T-cell (primary cell): ENCODE data around the gene GCLM. TPM values are rescaled to one million over a fixed set of nuclear protein-coding genes. Genes with fewer than 3 reads are reported as not detected.
A peak's percentile ranks its signal among the peaks of the same experiment; 100 is the strongest.
"Not testable (repeated sequence)": the region's sequence is repeated elsewhere in the genome, so short reads cannot be mapped to it uniquely, and the experiment has no call there.

Source experiments
- ATAC-seq, 4 experiments: fragments of 200-7000 bp in 3 of 4; fragments of 150-1000 bp in 1 of 4; cut with Tn5 transposase; replicated peaks in 1 of 4; 1 replicate in 3 of 4; 2 replicates in 1 of 4; pipeline ENCODE4 v1.10.0; 2021; ENCODE audit warnings: moderate library complexity in 3 of 4, mild to moderate bottlenecking in 2 of 4, moderate number of reproducible peaks in 1 of 4
- CTCF ChIA-PET, 2 donors: fragments of 300-600 bp; sonication (Branson Sonifier 250); formaldehyde crosslinking; loops; one replicate each; lab custom pipeline; 2022; ENCODE audit warnings: antibody characterized with exemption in 2 of 2; lab: Charles Lee
- POLR2A ChIA-PET, 2 donors: fragments of 300-600 bp; sonication (Branson Sonifier 250); formaldehyde crosslinking; loops; one replicate each; lab custom pipeline; 2022; ENCODE audit warnings: antibody characterized with exemption in 2 of 2; lab: Charles Lee
- DNase-seq, 35 experiments: peaks; one replicate each; pipeline versions ENCODE4 v3.0.0 to v3.0.0-alpha.2; 2013 to 2023
- H3K27ac ChIP-seq: one replicate; pipeline ENCODE4 v1.5.1; 2013; ENCODE audit warnings: low read length
- H3K27me3 ChIP-seq, 2 experiments: replicated peaks in 1 of 2; 1 replicate in 1 of 2; 2 replicates in 1 of 2; pipeline versions ENCODE4 v1.6.1 to v1.7.0; 2013; ENCODE audit warnings: low read length in 1 of 2, mixed read lengths in 1 of 2; ENCODE audit not compliant: control insufficient read depth in 2 of 2, insufficient read depth in 2 of 2; ENCODE audit errors: extremely low read depth in 1 of 2
- H3K36me3 ChIP-seq, 2 donors: 1 replicate in 1 of 2; 2 replicates in 1 of 2; pipeline versions ENCODE4 v1.6.1 to v1.7.0; 2013; ENCODE audit warnings: low read length in 1 of 2; ENCODE audit not compliant: control insufficient read depth in 2 of 2, insufficient read depth in 1 of 2; ENCODE audit errors: extremely low read depth in 1 of 2
- H3K4me1 ChIP-seq, 2 experiments: 1 replicate in 1 of 2; 2 replicates in 1 of 2; pipeline versions ENCODE4 v1.6.1 to v1.7.0; 2013; ENCODE audit warnings: low read length in 2 of 2, mixed read lengths in 1 of 2; ENCODE audit not compliant: insufficient read depth in 2 of 2, control insufficient read depth in 1 of 2; ENCODE audit errors: extremely low read depth in 1 of 2
- H3K4me3 ChIP-seq, 2 donors: 1 replicate in 1 of 2; 2 replicates in 1 of 2; pipeline versions ENCODE4 v1.5.1 to v1.7.0; 2013; ENCODE audit warnings: mild to moderate bottlenecking in 2 of 2, low read length in 1 of 2, moderate library complexity in 1 of 2; ENCODE audit not compliant: control insufficient read depth in 1 of 2; ENCODE audit errors: extremely low read depth in 1 of 2
- H3K9me3 ChIP-seq: 2 replicates; pipeline ENCODE4 v1.7.0; 2013
- H3K27ac Mint-ChIP-seq, 2 donors: one replicate each; pipeline ENCODE4 v1.8.0; 2020 to 2021; ENCODE audit warnings: mild to moderate bottlenecking in 2 of 2, mixed read lengths in 2 of 2
- H3K27me3 Mint-ChIP-seq, 2 donors: one replicate each; pipeline ENCODE4 v1.8.0; 2021 to 2022; ENCODE audit warnings: mixed read lengths in 2 of 2
- H3K36me3 Mint-ChIP-seq: one replicate; pipeline ENCODE4 v1.8.0; 2021; ENCODE audit warnings: mixed read lengths
- H3K4me1 Mint-ChIP-seq, 3 donors: one replicate each; pipeline ENCODE4 v1.8.0; 2020 to 2022; ENCODE audit warnings: mixed read lengths in 3 of 3, mild to moderate bottlenecking in 1 of 3
- H3K4me3 Mint-ChIP-seq, 3 donors: one replicate each; pipeline ENCODE4 v1.8.0; 2020 to 2022; ENCODE audit warnings: mild to moderate bottlenecking in 3 of 3, mixed read lengths in 3 of 3, moderate library complexity in 3 of 3
- H3K9me3 Mint-ChIP-seq, 3 donors: one replicate each; pipeline ENCODE4 v1.8.0; 2020 to 2022; ENCODE audit warnings: mixed read lengths in 3 of 3
- whole genome bisulfite sequencing: methylation state at CpG from one replicate; pipeline ENCODE4 v1.1.5; 2013; ENCODE audit warnings: missing lambda C conversion rate; ENCODE audit not compliant: insufficient coverage; 5-methylcytosine and 5-hydroxymethylcytosine counted together
- total RNA-seq, 35 experiments: library from RNA in 6 of 35; stranded (reverse) in 6 of 35; fragments of 120-200 nt in 1 of 35; gene quantifications; one replicate each; pipeline versions ENCODE4 v1.2.1 to v1.2.4 and lab custom pipeline; 2013 to 2026

GCLM gene
- total RNA-seq, 5 donors from 2014 or later (not counting 1 experiment from before 2014, with no cell fraction given): 8.7 to 20.6 (median 17.9) TPM

- H3K4me1 ChIP-seq, H3K4me3 ChIP-seq, POLR2A ChIA-PET, H3K4me3 Mint-ChIP-seq, H3K27ac ChIP-seq, H3K9me3 ChIP-seq, H3K36me3 ChIP-seq, ATAC-seq, H3K36me3 Mint-ChIP-seq, H3K9me3 Mint-ChIP-seq, H3K27me3 ChIP-seq: not testable (repeated sequence)
- CTCF ChIA-PET: interaction anchor here in 1 of 2 donors (0.7 kb wide), 1 partner anchor 17 kb away, joined by 3 read pairs; no protein-coding TSS in a partner anchor
- DNase-seq: peak in 2 of 35 experiments; percentile 7 to 27
- Mint-ChIP-seq H3K4me1 (peaks cover 0 to 11% (median 5%) of the 10 kb centered on the region in 3 donors), H3K27me3 (peaks cover 8 to 15% of the 10 kb centered on the region in 2 donors), H3K27ac (peak overlapping the region in 1 of 2 donors; percentile 67)
- 61% methylated on average over 5 of the region's 9 CpGs for WGBS
Observed at GRCh38 chr1:93855983-93856382, 53.2 kb downstream of the GCLM start.

- Histone ChIP-seq H3K9me3 (no peaks in the 10 kb centered on the region), H3K27me3 (peaks cover 0 to 8% of the 10 kb centered on the region in 2 experiments), H3K4me1 (peaks cover 0 to 9% of the 10 kb centered on the region in 2 experiments), H3K27ac (no peak overlapping the region), H3K4me3 (no peak overlapping the region), H3K36me3 (no peaks in the 10 kb centered on the region)
- H3K4me1 Mint-ChIP-seq: peaks cover 4 to 19% (median 10%) of the 10 kb centered on the region in 3 donors
- H3K27ac Mint-ChIP-seq: no peak overlapping the region
- ChIA-PET POLR2A (no interaction called here), CTCF (no interaction called here)
- peaks cover 8 to 12% of the 10 kb centered on the region in 2 donors for H3K27me3 Mint-ChIP-seq
- H3K4me3 Mint-ChIP-seq: no peak overlapping the region
- no CpG with 5 or more reads among the region's 3 CpGs for WGBS
- no peak for ATAC-seq
- peaks cover 4% of the 10 kb centered on the region for H3K36me3 Mint-ChIP-seq
- DNase-seq: no peak
- H3K9me3 Mint-ChIP-seq: peaks cover 0 to 3% (median 0%) of the 10 kb centered on the region in 3 donors
Observed at GRCh38 chr1:93853940-93854339, 55.3 kb downstream of the GCLM start.

- H3K36me3 Mint-ChIP-seq: peaks cover 9% of the 10 kb centered on the region
- no peak overlapping the region for H3K27ac Mint-ChIP-seq
- no peaks in the 10 kb centered on the region for H3K36me3 ChIP-seq
- H3K9me3 ChIP-seq: no peaks in the 10 kb centered on the region
- ChIA-PET POLR2A (interaction anchor here in 1 of 2 donors (0.6 kb wide), 1 partner anchor 19 kb away, joined by 3 read pairs; no protein-coding TSS in a partner anchor), CTCF (interaction anchor here (0.6 to 1.6 kb wide), 4 partner anchors 71 to 735 kb away, joined by 3 to 8 read pairs (median 6); no protein-coding TSS in a partner anchor)
- no peak overlapping the region for H3K4me3 Mint-ChIP-seq
- H3K27ac ChIP-seq: no peak overlapping the region
- peaks cover 8 to 15% of the 10 kb centered on the region in 2 donors for H3K27me3 Mint-ChIP-seq
- WGBS: no CpG with 5 or more reads among the region's 1 CpG
- peaks cover 3 to 15% of the 10 kb centered on the region in 2 experiments for H3K4me1 ChIP-seq
- peaks cover 13 to 31% (median 23%) of the 10 kb centered on the region in 3 donors for H3K4me1 Mint-ChIP-seq
- ATAC-seq (no peak), DNase-seq (no peak)
- H3K9me3 Mint-ChIP-seq: peaks cover 0 to 3% (median 0%) of the 10 kb centered on the region in 3 donors
- H3K4me3 ChIP-seq: no peak overlapping the region
- peaks cover 0 to 8% of the 10 kb centered on the region in 2 experiments for H3K27me3 ChIP-seq
Observed at GRCh38 chr1:93851878-93852277, 57.4 kb downstream of the GCLM start.

- Mint-ChIP-seq H3K4me1 (peaks cover 13 to 30% (median 23%) of the 10 kb centered on the region in 3 donors), H3K36me3 (peaks cover 9% of the 10 kb centered on the region), H3K27ac (no peak overlapping the region), H3K27me3 (peaks cover 8 to 14% of the 10 kb centered on the region in 2 donors), H3K4me3 (no peak overlapping the region), H3K9me3 (peaks cover 0 to 3% (median 0%) of the 10 kb centered on the region in 3 donors)
- Histone ChIP-seq H3K4me3 (no peak overlapping the region), H3K27ac (no peak overlapping the region), H3K4me1 (peaks cover 3 to 15% of the 10 kb centered on the region in 2 experiments), H3K27me3 (peaks cover 0 to 4% of the 10 kb centered on the region in 2 experiments), H3K36me3 (no peaks in the 10 kb centered on the region), H3K9me3 (no peaks in the 10 kb centered on the region)
- ChIA-PET POLR2A (interaction anchor here in 1 of 2 donors (0.6 kb wide), 1 partner anchor 19 kb away, joined by 3 read pairs; no protein-coding TSS in a partner anchor), CTCF (interaction anchor here (0.6 to 1.6 kb wide), 4 partner anchors 70 to 734 kb away, joined by 3 to 8 read pairs (median 6); no protein-coding TSS in a partner anchor)
- DNase-seq (no peak), ATAC-seq (no peak)
Observed at GRCh38 chr1:93851327-93851712, 57.9 kb downstream of the GCLM start.

- H3K9me3 Mint-ChIP-seq, ATAC-seq, H3K4me3 ChIP-seq, H3K36me3 ChIP-seq, POLR2A ChIA-PET, H3K27ac ChIP-seq, H3K27ac Mint-ChIP-seq, H3K9me3 ChIP-seq, H3K27me3 ChIP-seq, H3K36me3 Mint-ChIP-seq: not testable (repeated sequence)
- H3K27me3 Mint-ChIP-seq: peaks cover 8 to 14% of the 10 kb centered on the region in 2 donors
- peaks cover 3 to 19% of the 10 kb centered on the region in 2 experiments for H3K4me1 ChIP-seq
- H3K4me1 Mint-ChIP-seq: peaks cover 17 to 33% (median 26%) of the 10 kb centered on the region in 3 donors
- CTCF ChIA-PET: interaction anchor here (0.6 to 1.6 kb wide), 3 partner anchors 220 to 813 kb away, joined by 3 to 8 read pairs (median 7); no protein-coding TSS in a partner anchor
- peak in 26 of 35 experiments; percentile 11 to 60 (median 36) for DNase-seq
- H3K4me3 Mint-ChIP-seq: peak overlapping the region in 2 of 3 donors; percentile 2 to 4
- no CpG with 5 or more reads among the region's 10 CpGs for WGBS
Observed at GRCh38 chr1:93850687-93851326, 58.4 kb downstream of the GCLM start.

- no peaks in the 10 kb centered on the region for H3K27me3 ChIP-seq
- H3K27ac Mint-ChIP-seq: peak overlapping the region; percentile 92 to 96
- CTCF ChIA-PET: interaction anchor here (1.6 to 3.1 kb wide), 3 partner anchors 23 to 219 kb away, joined by 3 to 9 read pairs (median 7); no protein-coding TSS in a partner anchor
- POLR2A ChIA-PET: interaction anchor here in 1 of 2 donors (1.4 kb wide), 1 partner anchor 23 kb away, joined by 3 read pairs; no protein-coding TSS in a partner anchor
- peak overlapping the region; percentile 82 to 86 for H3K4me3 ChIP-seq
- H3K36me3 Mint-ChIP-seq: peaks cover 5% of the 10 kb centered on the region
- ATAC-seq (no peak), DNase-seq (no peak)
- peaks cover 0 to 5% of the 10 kb centered on the region in 2 donors for H3K27me3 Mint-ChIP-seq
- peak overlapping the region; percentile 92 for H3K27ac ChIP-seq
- H3K4me3 Mint-ChIP-seq: peak overlapping the region; percentile 88 to 98 (median 91)
- no peaks in the 10 kb centered on the region for H3K36me3 ChIP-seq
- WGBS: no CpG with 5 or more reads among the region's 4 CpGs
- no peaks in the 10 kb centered on the region for H3K9me3 ChIP-seq
- H3K9me3 Mint-ChIP-seq: peaks cover 0 to 3% (median 0%) of the 10 kb centered on the region in 3 donors
- peaks cover 31 to 39% (median 36%) of the 10 kb centered on the region in 3 donors for H3K4me1 Mint-ChIP-seq
- H3K4me1 ChIP-seq: peaks cover 6 to 36% of the 10 kb centered on the region in 2 experiments
Observed at GRCh38 chr1:93848350-93848883, 60.8 kb downstream of the GCLM start.
